Panc1 (cell line): ENCODE data around the gene C9orf152.

Experiments used
- POLR2AphosphoS5 ChIP-seq: IDR thresholded peaks from 2 replicates; pipeline ENCODE4 v1.6.1; 2012; ENCODE audit warnings: mild to moderate bottlenecking, low read depth, low read length, moderate library complexity
- REST ChIP-seq, 2 experiments: IDR thresholded peaks; 2 replicates each; pipeline ENCODE4 v1.6.1; 2011 to 2012; ENCODE audit warnings: low read depth in 2 of 2, control low read depth in 1 of 2, low read length in 1 of 2, mild to moderate bottlenecking in 1 of 2, moderate library complexity in 1 of 2; ENCODE audit not compliant: insufficient read depth in 1 of 2
- SIN3A ChIP-seq: IDR thresholded peaks from 2 replicates; pipeline ENCODE4 v1.6.1; 2012; ENCODE audit warnings: low read depth, mild to moderate bottlenecking, low read length, moderate library complexity, borderline replicate concordance; ENCODE audit not compliant: insufficient read depth
- TF ChIP-seq, protein P1 (sequence below): fragments of 450-650 bp; IDR thresholded peaks from 2 replicates; pipeline ENCODE4 v1.5.1; 2017; ENCODE audit warnings: mild to moderate bottlenecking

DNA sequence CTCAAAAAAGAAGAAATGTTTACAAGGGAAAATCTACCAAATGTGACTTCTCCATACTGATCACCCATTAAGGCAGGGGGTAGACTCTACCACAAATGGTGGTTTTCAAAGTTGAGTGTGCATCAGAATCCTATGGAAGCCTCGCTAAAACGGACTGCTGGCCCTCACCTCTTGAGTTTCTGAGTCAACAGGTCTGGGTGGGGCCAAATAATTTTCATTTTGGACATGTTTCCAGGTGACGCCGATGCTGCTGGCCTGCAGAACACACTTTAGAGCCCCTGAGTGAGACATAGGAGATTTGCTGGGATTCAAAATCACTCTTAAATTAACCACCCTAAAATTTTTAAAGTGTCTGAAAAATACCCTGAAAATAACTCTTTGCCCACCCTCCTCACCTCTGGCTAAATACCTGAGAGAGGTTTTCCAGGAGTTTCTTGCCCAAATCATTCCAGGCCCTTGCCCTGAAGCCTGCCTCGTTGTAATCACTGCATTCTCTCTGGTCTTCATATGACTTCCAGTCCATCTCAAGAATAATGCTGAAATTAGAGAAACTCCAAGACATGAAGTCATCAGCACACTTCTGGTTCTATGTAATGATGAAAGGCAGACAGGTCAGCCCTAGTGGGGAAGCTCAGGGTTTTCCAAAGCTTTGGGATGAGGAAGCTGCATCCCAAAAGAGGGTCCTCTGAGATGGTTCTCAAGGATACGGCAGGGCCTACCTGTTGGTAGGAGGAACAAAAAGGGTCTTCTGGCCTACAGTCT lies 18.2 kb downstream of the C9orf152 start:
- TF ChIP-seq, protein P1, sequence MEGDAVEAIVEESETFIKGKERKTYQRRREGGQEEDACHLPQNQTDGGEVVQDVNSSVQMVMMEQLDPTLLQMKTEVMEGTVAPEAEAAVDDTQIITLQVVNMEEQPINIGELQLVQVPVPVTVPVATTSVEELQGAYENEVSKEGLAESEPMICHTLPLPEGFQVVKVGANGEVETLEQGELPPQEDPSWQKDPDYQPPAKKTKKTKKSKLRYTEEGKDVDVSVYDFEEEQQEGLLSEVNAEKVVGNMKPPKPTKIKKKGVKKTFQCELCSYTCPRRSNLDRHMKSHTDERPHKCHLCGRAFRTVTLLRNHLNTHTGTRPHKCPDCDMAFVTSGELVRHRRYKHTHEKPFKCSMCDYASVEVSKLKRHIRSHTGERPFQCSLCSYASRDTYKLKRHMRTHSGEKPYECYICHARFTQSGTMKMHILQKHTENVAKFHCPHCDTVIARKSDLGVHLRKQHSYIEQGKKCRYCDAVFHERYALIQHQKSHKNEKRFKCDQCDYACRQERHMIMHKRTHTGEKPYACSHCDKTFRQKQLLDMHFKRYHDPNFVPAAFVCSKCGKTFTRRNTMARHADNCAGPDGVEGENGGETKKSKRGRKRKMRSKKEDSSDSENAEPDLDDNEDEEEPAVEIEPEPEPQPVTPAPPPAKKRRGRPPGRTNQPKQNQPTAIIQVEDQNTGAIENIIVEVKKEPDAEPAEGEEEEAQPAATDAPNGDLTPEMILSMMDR = no peak
- TF ChIP-seq POLR2AphosphoS5 (no peak), REST (IDR thresholded peaks at IDR 0.05; ENCODE audit: insufficient read depth in 1 of 2, low read depth in 2 of 2, low read length in 1 of 2) (no peak), SIN3A (no peak)
